Measurements from ENCODE around the gene MYBPC3. TPM values are rescaled to one million over a fixed set of nuclear protein-coding genes. Genes with fewer than 3 reads are reported as not detected.

MYBPC3 gene
- polyA plus RNA-seq, 2 of the 4 experiments (the other 2 are of a cell fraction): 0.05 to 0.06 TPM

GRCh38 chr11:47288066-47288465 lies 64.4 kb downstream of the MYBPC3 start:
- H3K4me3 ChIP-seq: no peak overlapping the region
- 90% methylated on average over 5 of the region's 5 CpGs for WGBS (ENCODE audit: missing lambda C conversion rate)
- no peaks in the 10 kb centered on the region for H3K9me3 ChIP-seq
- H3K27ac ChIP-seq: no peak overlapping the region
- H3K4me1 ChIP-seq: no peaks in the 10 kb centered on the region
- FAIRE-seq: no peak
- POLR2A ChIA-PET: no interaction called here
- DNase-seq (ENCODE audit: low read depth in 1 of 2, low spot score in 1 of 2): no peak
- CTCF ChIA-PET: interaction anchor here (0.7 to 2.4 kb wide), 4 partner anchors 15 to 86 kb away, joined by 3 to 7 read pairs (median 4); no protein-coding TSS in a partner anchor
- no peak overlapping the region for H3K4me2 ChIP-seq
- TF ChIP-seq E2F6 (IDR thresholded peaks at IDR 0.05; ENCODE audit: borderline replicate concordance, low read depth) (no peak), HOXA7 (CRISPR knock-in tag; IDR thresholded peaks at IDR 0.05) (no peak), POLR2AphosphoS2 (conservative IDR thresholded peaks at IDR 0.05; ENCODE audit: low read length) (no peak)
- no peak for ATAC-seq

GRCh38 chr11:47285969-47286770 lies 66.3 kb downstream of the MYBPC3 start:
- Histone ChIP-seq H3K27ac (no peak overlapping the region), H3K4me1 (no peaks in the 10 kb centered on the region), H3K4me3 (no peak overlapping the region), H3K4me2 (no peak overlapping the region), H3K9me3 (no peaks in the 10 kb centered on the region)
- DNase-seq (ENCODE audit: low read depth in 1 of 2, low spot score in 1 of 2) (no peak), FAIRE-seq (no peak), ATAC-seq (no peak)
- TF ChIP-seq CBX2 (IDR thresholded peaks at IDR 0.05; ENCODE audit: borderline replicate concordance, low read depth): no peak
- no peak for TF ChIP-seq RFX5 (IDR thresholded peaks at IDR 0.05)
- no peak for TF ChIP-seq MYC (IDR thresholded peaks at IDR 0.05; ENCODE audit: borderline replicate concordance, low read length)
- TF ChIP-seq HES2 (IDR thresholded peaks at IDR 0.05): no peak
- TF ChIP-seq EP300 (IDR thresholded peaks at IDR 0.05): no peak
- TF ChIP-seq ELK1 (IDR thresholded peaks at IDR 0.05; ENCODE audit: low read depth, low read length): no peak
- TF ChIP-seq POLR2AphosphoS2 (conservative IDR thresholded peaks at IDR 0.05; ENCODE audit: low read length): no peak
- ChIA-PET CTCF (interaction anchor here (1.0 to 1.3 kb wide), 5 partner anchors 11 to 109 kb away, joined by 3 to 5 read pairs (median 3); no protein-coding TSS in a partner anchor), POLR2A (no interaction called here)
- WGBS (ENCODE audit: missing lambda C conversion rate): 92% methylated on average over 13 of the region's 13 CpGs

GRCh38 chr11:47284151-47284550 lies 68.4 kb downstream of the MYBPC3 start:
- POLR2A ChIA-PET: no interaction called here
- CTCF ChIA-PET: interaction anchor here (1.0 kb wide), 2 partner anchors 25 to 71 kb away, joined by 3 to 4 read pairs; no protein-coding TSS in a partner anchor
- FAIRE-seq: no peak
- DNase-seq (ENCODE audit: low read depth in 1 of 2, low spot score in 1 of 2): no peak
- H3K4me3 ChIP-seq: no peak overlapping the region
- no peak for ATAC-seq
- WGBS (ENCODE audit: missing lambda C conversion rate): 91% methylated on average over 4 of the region's 4 CpGs
- no peak overlapping the region for H3K4me2 ChIP-seq
- no peak overlapping the region for H3K27ac ChIP-seq
- H3K9me3 ChIP-seq: no peaks in the 10 kb centered on the region
- no peak for TF ChIP-seq ESRRA (IDR thresholded peaks at IDR 0.05; ENCODE audit: borderline replicate concordance, low read length)
- no peak for TF ChIP-seq HMGXB4 (CRISPR knock-in tag; IDR thresholded peaks at IDR 0.05; ENCODE audit: borderline replicate concordance)
- no peak for TF ChIP-seq MAZ (IDR thresholded peaks at IDR 0.05; ENCODE audit: borderline replicate concordance, low read depth, low read length)
- no peak for TF ChIP-seq HOXA7 (CRISPR knock-in tag; IDR thresholded peaks at IDR 0.05)
- no peak for TF ChIP-seq CBX2 (IDR thresholded peaks at IDR 0.05; ENCODE audit: borderline replicate concordance, low read depth)
- TF ChIP-seq PBX3 (IDR thresholded peaks at IDR 0.05): no peak
- TF ChIP-seq RAD21 (conservative IDR thresholded peaks at IDR 0.05 in 1 of 2, IDR thresholded peaks at IDR 0.05 in 1 of 2): no peak
- TF ChIP-seq TP53 (CRISPR knock-in tag; IDR thresholded peaks at IDR 0.05): no peak
- no peak for TF ChIP-seq BCL3 (IDR thresholded peaks at IDR 0.05)
- TF ChIP-seq JUNB (IDR thresholded peaks at IDR 0.05): no peak
- TF ChIP-seq ATOH8 (CRISPR knock-in tag; IDR thresholded peaks at IDR 0.05; ENCODE audit: low read depth): no peak
- no peak for TF ChIP-seq ZFP36 (IDR thresholded peaks at IDR 0.05; ENCODE audit: borderline replicate concordance, partially characterized antibody)
- no peak for TF ChIP-seq CBX8 (IDR thresholded peaks at IDR 0.05)
- TF ChIP-seq JUN (IDR thresholded peaks at IDR 0.05): no peak
- no peaks in the 10 kb centered on the region for H3K4me1 ChIP-seq
